GM10847 (cell line): ENCODE data around the gene NDRG4.

Source experiments
- POLR2A ChIP-seq: IDR thresholded peaks from 2 replicates; pipeline ENCODE4 v1.6.1; 2011; ENCODE audit not compliant: insufficient read length; ENCODE audit errors: extremely low read depth

The NDRG4 gene

GRCh38 chr16:58499092-58499511 lies 841 bp upstream of the NDRG4 start:
- no peak for TF ChIP-seq POLR2A

- no peak for TF ChIP-seq POLR2A
Measured at GRCh38 chr16:58500430-58501241, 693 bp downstream of the NDRG4 start.

GRCh38 chr16:58501242-58502131 lies 1.5 kb downstream of the NDRG4 start:
- TF ChIP-seq POLR2A = no peak

- TF ChIP-seq POLR2A = no peak
Measured at GRCh38 chr16:58502217-58502921, 2.4 kb downstream of the NDRG4 start.

DNA sequence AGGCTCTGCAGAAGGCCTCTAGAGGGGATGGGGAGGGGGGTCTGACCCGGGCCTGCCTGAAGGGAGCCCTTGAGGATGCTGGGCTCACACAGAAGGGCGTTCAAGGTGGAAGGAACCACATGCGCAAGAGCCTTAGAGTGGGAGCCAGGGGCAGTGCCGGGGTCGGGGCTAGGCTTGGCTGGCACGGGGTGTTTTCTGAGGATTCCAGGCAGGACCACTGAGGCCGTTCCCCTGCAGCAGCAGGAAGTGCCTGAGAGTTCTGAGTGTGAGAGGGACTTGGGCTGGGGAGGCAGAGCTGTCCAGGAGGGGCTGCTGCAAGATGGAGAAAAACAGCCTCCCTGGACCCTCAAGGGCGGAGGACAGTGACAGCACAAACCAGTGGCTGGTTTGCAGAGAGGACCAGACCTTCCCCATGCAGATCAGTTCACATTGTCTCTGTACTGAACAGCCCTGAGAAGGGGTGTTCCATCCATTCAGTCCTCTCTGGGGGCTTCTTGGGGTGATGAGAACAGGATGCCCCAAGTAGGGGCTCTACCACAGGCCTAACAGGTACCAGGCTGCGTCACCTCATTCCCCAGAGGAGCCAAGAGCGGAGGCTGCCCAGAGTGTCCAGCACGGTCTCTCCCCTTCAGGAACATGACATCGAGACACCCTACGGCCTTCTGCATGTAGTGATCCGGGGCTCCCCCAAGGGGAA lies 3.4 kb downstream of the NDRG4 start:
- TF ChIP-seq POLR2A = no peak

GRCh38 chr16:58503863-58504688 lies 4.1 kb downstream of the NDRG4 start:
- no peak for TF ChIP-seq POLR2A

- no peak for TF ChIP-seq POLR2A
Measured at GRCh38 chr16:58506241-58507194, 6.6 kb downstream of the NDRG4 start.

GRCh38 chr16:58507195-58507962 lies 7.4 kb downstream of the NDRG4 start:
- no peak for TF ChIP-seq POLR2A

- TF ChIP-seq POLR2A = no peak
Measured at GRCh38 chr16:58507963-58508670, 8.2 kb downstream of the NDRG4 start.

GRCh38 chr16:58508671-58509251 lies 8.8 kb downstream of the NDRG4 start:
- TF ChIP-seq POLR2A = no peak
